H9 (cell line): ENCODE results near the gene KPTN. TPM values are rescaled to one million over a fixed set of nuclear protein-coding genes. Genes with fewer than 3 reads are reported as not detected.

Experiments used
- DNase-seq: peaks from one replicate; pipeline ENCODE4 v3.0.0-alpha.2; 2017
- H2AFZ ChIP-seq: one replicate; pipeline ENCODE4 v1.6.1; 2013; ENCODE audit warnings: mild to moderate bottlenecking, low read length, control low read depth, moderate library complexity
- H2AK5ac ChIP-seq: 2 replicates; pipeline ENCODE4 v1.6.1; 2013; ENCODE audit warnings: low read length, control low read depth, mixed read lengths; ENCODE audit not compliant: insufficient read length
- H2BK120ac ChIP-seq: one replicate; pipeline ENCODE4 v1.6.1; 2013; ENCODE audit warnings: low read depth, mild to moderate bottlenecking, low read length, control low read depth, inconsistent platforms; ENCODE audit not compliant: poor library complexity, severe bottlenecking
- H2BK12ac ChIP-seq: 2 replicates; pipeline ENCODE4 v1.6.1; 2013; ENCODE audit warnings: low read length, control low read depth, mixed read lengths, low read depth; ENCODE audit not compliant: insufficient read length
- H2BK15ac ChIP-seq: 2 replicates; pipeline ENCODE4 v1.6.1; 2013; ENCODE audit warnings: low read depth, low read length, control low read depth
- H2BK20ac ChIP-seq: one replicate; pipeline ENCODE4 v1.6.1; 2013; ENCODE audit warnings: low read depth, mild to moderate bottlenecking, low read length, control low read depth, inconsistent platforms; ENCODE audit not compliant: poor library complexity, severe bottlenecking
- H2BK5ac ChIP-seq: 2 replicates; pipeline ENCODE4 v1.6.1; 2013; ENCODE audit warnings: low read length, control low read depth, mixed read lengths; ENCODE audit not compliant: insufficient read length
- H3K14ac ChIP-seq: 2 replicates; pipeline ENCODE4 v1.6.1; 2013; ENCODE audit warnings: low read length, control low read depth; ENCODE audit not compliant: insufficient read depth
- H3K18ac ChIP-seq: 2 replicates; pipeline ENCODE4 v1.6.1; 2013; ENCODE audit warnings: low read depth, mild to moderate bottlenecking, mixed read lengths, low read length, control low read depth; ENCODE audit not compliant: insufficient read length
- H3K23ac ChIP-seq: 2 replicates; pipeline ENCODE4 v1.6.1; 2013; ENCODE audit warnings: low read length, control low read depth, mixed read lengths, low read depth; ENCODE audit not compliant: insufficient read length
- H3K23me2 ChIP-seq: 2 replicates; pipeline ENCODE4 v1.6.1; 2013; ENCODE audit warnings: low read depth, mild to moderate bottlenecking, mixed read lengths, low read length, control low read depth; ENCODE audit not compliant: insufficient read length, poor library complexity, severe bottlenecking
- H3K27ac ChIP-seq: 2 replicates; pipeline ENCODE4 v1.5.1; 2013; ENCODE audit warnings: low read length, control low read depth, mixed read lengths, low read depth; ENCODE audit not compliant: insufficient read length
- H3K27me3 ChIP-seq: 2 replicates; pipeline ENCODE4 v1.6.1; 2013; ENCODE audit warnings: low read length, control low read depth, inconsistent platforms; ENCODE audit not compliant: insufficient read depth
- H3K4ac ChIP-seq: 2 replicates; pipeline ENCODE4 v1.6.1; 2013; ENCODE audit warnings: low read depth, mild to moderate bottlenecking, control low read depth, inconsistent platforms, low read length, moderate library complexity
- H3K4me1 ChIP-seq: 2 replicates; pipeline ENCODE4 v1.6.1; 2013; ENCODE audit warnings: low read length, control low read depth, inconsistent platforms; ENCODE audit not compliant: insufficient read depth
- H3K4me2 ChIP-seq: 2 replicates; pipeline ENCODE4 v1.6.1; 2013; ENCODE audit warnings: low read length, control low read depth, mixed read lengths; ENCODE audit not compliant: insufficient read length, insufficient read depth
- H3K56ac ChIP-seq: 2 replicates; pipeline ENCODE4 v1.6.1; 2013; ENCODE audit warnings: low read depth, mild to moderate bottlenecking, mixed read lengths, low read length, control low read depth; ENCODE audit not compliant: insufficient read length
- H3K79me1 ChIP-seq: 2 replicates; pipeline ENCODE4 v1.6.1; 2013; ENCODE audit warnings: low read depth, mild to moderate bottlenecking, moderate library complexity, low read length, control low read depth, inconsistent platforms; ENCODE audit not compliant: insufficient read depth, poor library complexity, severe bottlenecking
- H3K79me2 ChIP-seq: 2 replicates; pipeline ENCODE4 v1.6.1; 2013; ENCODE audit warnings: low read length, control low read depth, inconsistent platforms; ENCODE audit not compliant: insufficient read depth
- H3K9ac ChIP-seq: 2 replicates; pipeline ENCODE4 v1.6.1; 2013; ENCODE audit warnings: low read length, control low read depth, mixed read lengths; ENCODE audit not compliant: insufficient read length; ENCODE audit errors: extremely low read depth
- H3K9me3 ChIP-seq: one replicate; pipeline ENCODE4 v1.6.1; 2013; ENCODE audit warnings: low read depth, low read length, inconsistent platforms; ENCODE audit not compliant: control insufficient read depth
- H3T11ph ChIP-seq: one replicate; pipeline ENCODE4 v1.6.1; 2013; ENCODE audit warnings: mild to moderate bottlenecking, low read length, control low read depth, inconsistent platforms
- H4K20me1 ChIP-seq: one replicate; pipeline ENCODE4 v1.6.1; 2013; ENCODE audit not compliant: control insufficient read depth, insufficient read length, insufficient read depth
- H4K5ac ChIP-seq: 2 replicates; pipeline ENCODE4 v1.6.1; 2013; ENCODE audit warnings: low read depth, mild to moderate bottlenecking, mixed read lengths, low read length, control low read depth; ENCODE audit not compliant: insufficient read length
- H4K8ac ChIP-seq: replicated peaks from 2 replicates; pipeline ENCODE4 v1.6.1; 2013; ENCODE audit warnings: low read length, control low read depth, mixed read lengths, low read depth; ENCODE audit not compliant: insufficient read length
- H4K91ac ChIP-seq: 2 replicates; pipeline ENCODE4 v1.6.1; 2013; ENCODE audit warnings: low read depth, mild to moderate bottlenecking, moderate library complexity, mixed read lengths, low read length, control low read depth; ENCODE audit not compliant: insufficient read length
- H3K27ac Mint-ChIP-seq, 3 experiments: 2 replicates in 2 of 3; 3 replicates in 1 of 3; pipeline ENCODE4 v1.8.0; 2020 to 2021; ENCODE audit warnings: mixed read lengths in 3 of 3, mild to moderate bottlenecking in 1 of 3, moderate library complexity in 1 of 3
- H3K27me3 Mint-ChIP-seq: 2 replicates; pipeline ENCODE4 v1.8.0; 2021; ENCODE audit warnings: low read depth, mild to moderate bottlenecking, moderate library complexity, mixed read lengths
- H3K36me3 Mint-ChIP-seq, 3 experiments: 2 replicates in 2 of 3; 3 replicates in 1 of 3; pipeline ENCODE4 v1.8.0; 2020 to 2021; ENCODE audit warnings: low read depth in 3 of 3, mixed read lengths in 3 of 3; ENCODE audit not compliant: insufficient read depth in 1 of 3
- H3K4me1 Mint-ChIP-seq, 2 experiments: 2 replicates each; pipeline ENCODE4 v1.8.0; 2020; ENCODE audit warnings: mixed read lengths in 2 of 2
- H3K4me3 Mint-ChIP-seq, 2 experiments: 2 replicates in 1 of 2; 3 replicates in 1 of 2; pipeline ENCODE4 v1.8.0; 2020 to 2021; ENCODE audit warnings: mild to moderate bottlenecking in 2 of 2, mixed read lengths in 2 of 2, moderate library complexity in 1 of 2
- H3K9me3 Mint-ChIP-seq, 2 experiments: 2 replicates in 1 of 2; 3 replicates in 1 of 2; pipeline ENCODE4 v1.8.0; 2020; ENCODE audit warnings: mild to moderate bottlenecking in 2 of 2, mixed read lengths in 2 of 2, moderate library complexity in 1 of 2
- CTCF ChIP-seq: fragments of 200-600 bp; sonication (generic); conservative IDR thresholded peaks from 3 replicates; pipeline ENCODE4 v1.8.0; 2021; ENCODE audit warnings: antibody characterized with exemption, mild to moderate bottlenecking
- WGBS: extraction: QIAGEN DNeasy Blood & Tissue Kit; methylation state at CpG from one replicate; pipeline ENCODE4 v1.1.7; 2013; ENCODE audit warnings: missing lambda C conversion rate, low lambda C conversion rate, mixed read lengths; ENCODE audit not compliant: insufficient read length; ENCODE audit errors: extremely low coverage; 5-methylcytosine and 5-hydroxymethylcytosine counted together
- total RNA-seq: library from RNA; stranded (reverse); gene quantifications from 2 replicates; pipeline ENCODE4 v1.2.1, GENCODE V29; 2021

Gene KPTN
- total RNA-seq, 1 experiment from 2014 or later, result 35.4 TPM

GRCh38 chr19:47470447-47471195 lies 13.4 kb downstream of the KPTN start:
- peaks cover 1 to 9% (median 4%) of the 10 kb centered on the region in 3 experiments; a peak in 6 of 7 replicates for H3K36me3 Mint-ChIP-seq
- H2AK5ac ChIP-seq, result no peak overlapping the region

More at GRCh38 chr19:47470447-47471195, 13.4 kb downstream of the KPTN start:
- H3K4me1 Mint-ChIP-seq, result peaks cover 19 to 39% of the 10 kb centered on the region in 2 experiments
- no peak overlapping the region for H2BK120ac ChIP-seq
- H3K23ac ChIP-seq, result no peak overlapping the region
- no peak overlapping the region for H2BK12ac ChIP-seq
- no peak overlapping the region for H2AFZ ChIP-seq
- H3K4me1 ChIP-seq, result peaks cover 7% of the 10 kb centered on the region; the same call in 1 of the 2 replicates
- no peak overlapping the region for H3K14ac ChIP-seq
- H2BK15ac ChIP-seq, result no peak overlapping the region
- H3K23me2 ChIP-seq, result peaks cover 13% of the 10 kb centered on the region
- no peaks in the 10 kb centered on the region for H4K20me1 ChIP-seq
- H4K5ac ChIP-seq, result no peak overlapping the region
- no peak for DNase-seq
- H3K27ac ChIP-seq, result no peak overlapping the region
- no peak overlapping the region for H4K8ac ChIP-seq
- peak overlapping the region; percentile 78 to 85 for H3K4me3 Mint-ChIP-seq
- H3K27me3 Mint-ChIP-seq, result peaks cover 25% of the 10 kb centered on the region
- H3K18ac ChIP-seq, result no peak overlapping the region
- no peak for TF ChIP-seq CTCF
- no peaks in the 10 kb centered on the region for H3K27me3 ChIP-seq
- H3K56ac ChIP-seq, result no peak overlapping the region
- H3K9me3 ChIP-seq, result no peaks in the 10 kb centered on the region
- H4K91ac ChIP-seq, result no peak overlapping the region
- H3T11ph ChIP-seq, result no peak overlapping the region
- no peaks in the 10 kb centered on the region for H3K79me1 ChIP-seq
- H3K79me2 ChIP-seq, result no peaks in the 10 kb centered on the region; the same call in 1 of the 2 replicates
- no peak overlapping the region for H2BK20ac ChIP-seq
- H3K27ac Mint-ChIP-seq, result no peak overlapping the region; a peak in 1 of 7 replicates
- H2BK5ac ChIP-seq, result no peak overlapping the region
- no peaks in the 10 kb centered on the region; a peak in 1 of 5 replicates for H3K9me3 Mint-ChIP-seq
- H3K4ac ChIP-seq, result no peak overlapping the region
- H3K9ac ChIP-seq, result no peak overlapping the region
- no CpG with 5 or more reads among the region's 13 CpGs for WGBS
- H3K4me2 ChIP-seq, result peak overlapping the region; percentile 82
